Tibial nerve (tissue), 4 donors: ENCODE results near the gene CHD2.

Experiments used
- CTCF ChIP-seq, 5 experiments: fragments of 200-600 bp in 3 of 5; fragments of 450-650 bp in 2 of 5; sonication (generic) in 3 of 5; IDR thresholded peaks; one replicate each; pipeline ENCODE4 v1.5.1; 2016 to 2019; ENCODE audit warnings: antibody characterized with exemption in 5 of 5, mild to moderate bottlenecking in 3 of 5, moderate library complexity in 2 of 5
- EP300 ChIP-seq, 2 donors: sonication (generic); formaldehyde crosslinking; IDR thresholded peaks; one replicate each; pipeline ENCODE4 v1.6.1; 2017; ENCODE audit warnings: antibody characterized with exemption in 2 of 2, mild to moderate bottlenecking in 1 of 2
- POLR2A ChIP-seq, 2 donors: fragments of 450-650 bp; IDR thresholded peaks; one replicate each; pipeline ENCODE4 v1.6.1; 2017; ENCODE audit warnings: antibody characterized with exemption in 2 of 2, mild to moderate bottlenecking in 2 of 2, moderate library complexity in 2 of 2

GRCh38 chr15:93017526-93017925 is 117.4 kb downstream of the CHD2 start:
- no peak for TF ChIP-seq CTCF (IDR thresholded peaks at IDR 0.05)
- no peak for TF ChIP-seq EP300 (IDR thresholded peaks at IDR 0.05)
- no peak for TF ChIP-seq POLR2A (IDR thresholded peaks at IDR 0.05)
